Measurements from ENCODE around the gene SORCS2.

The SORCS2 gene

GRCh38 chr4:7648544-7649395 lies 456.4 kb downstream of the SORCS2 start:
- no peak for DNase-seq

GRCh38 chr4:7649411-7649740 lies 457.0 kb downstream of the SORCS2 start:
- no peak for DNase-seq

DNA sequence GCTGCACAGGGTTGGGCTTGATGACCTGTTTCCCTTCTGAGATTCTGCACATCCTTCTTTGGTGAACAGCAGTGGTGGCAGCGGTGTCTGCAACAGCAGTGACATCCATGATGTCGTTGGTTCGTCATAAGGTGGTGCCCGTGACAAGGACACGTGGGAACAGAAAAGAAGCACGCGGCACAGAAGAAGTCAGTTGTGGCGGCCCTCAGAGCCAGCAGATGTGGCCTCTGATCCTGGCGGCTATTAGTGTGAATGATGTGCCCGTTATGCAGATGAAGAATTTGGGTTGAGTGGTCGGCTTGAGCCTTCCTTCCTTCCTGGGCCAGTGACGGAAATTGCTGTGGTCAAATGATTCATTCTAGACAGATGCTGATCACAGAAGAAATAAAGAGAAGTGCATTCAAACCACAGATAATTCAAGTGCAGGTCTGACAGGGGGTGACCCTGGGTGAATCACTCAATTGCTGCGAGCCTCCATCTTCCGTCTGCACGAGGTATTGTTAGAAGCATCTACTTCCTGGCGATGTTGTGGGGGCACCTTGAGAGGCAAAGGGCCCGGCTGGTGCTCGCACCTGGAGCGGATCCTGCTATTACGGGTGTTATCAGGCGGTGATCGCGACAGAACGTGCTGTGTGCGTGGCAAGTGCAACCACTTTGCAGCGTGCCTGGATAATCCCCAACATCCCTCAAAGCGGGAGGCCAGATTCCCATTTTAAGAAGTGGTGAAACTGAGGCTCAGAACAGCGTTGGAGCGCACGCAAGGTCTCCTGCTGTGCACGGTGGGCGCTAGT lies 457.6 kb downstream of the SORCS2 start:
- DNase-seq: peak; percentile 60

GRCh38 chr4:7650606-7651385 lies 458.5 kb downstream of the SORCS2 start:
- DNase-seq: peak; percentile 24

GRCh38 chr4:7651461-7651921 lies 459.2 kb downstream of the SORCS2 start:
- DNase-seq: no peak

DNA sequence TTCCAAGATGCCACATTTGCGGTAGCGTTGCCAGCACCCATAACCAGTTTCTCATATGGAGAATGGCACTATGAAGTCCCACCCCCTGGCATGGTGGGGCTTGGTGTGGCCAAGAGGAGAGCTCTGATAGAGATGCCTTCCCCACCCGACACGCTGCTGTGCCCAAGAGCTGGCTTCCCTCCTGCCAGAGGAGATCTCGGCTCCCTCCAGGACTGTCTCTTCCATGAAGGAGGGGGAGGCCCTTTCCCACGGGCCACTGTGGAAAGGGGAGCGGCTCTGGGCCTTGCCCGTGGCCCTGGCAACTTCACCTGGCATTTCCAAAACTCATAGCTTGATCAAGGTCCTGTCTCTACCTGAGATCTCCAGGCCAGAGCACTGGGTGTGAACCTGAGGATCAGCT lies 459.7 kb downstream of the SORCS2 start:
- no peak for DNase-seq

DNA sequence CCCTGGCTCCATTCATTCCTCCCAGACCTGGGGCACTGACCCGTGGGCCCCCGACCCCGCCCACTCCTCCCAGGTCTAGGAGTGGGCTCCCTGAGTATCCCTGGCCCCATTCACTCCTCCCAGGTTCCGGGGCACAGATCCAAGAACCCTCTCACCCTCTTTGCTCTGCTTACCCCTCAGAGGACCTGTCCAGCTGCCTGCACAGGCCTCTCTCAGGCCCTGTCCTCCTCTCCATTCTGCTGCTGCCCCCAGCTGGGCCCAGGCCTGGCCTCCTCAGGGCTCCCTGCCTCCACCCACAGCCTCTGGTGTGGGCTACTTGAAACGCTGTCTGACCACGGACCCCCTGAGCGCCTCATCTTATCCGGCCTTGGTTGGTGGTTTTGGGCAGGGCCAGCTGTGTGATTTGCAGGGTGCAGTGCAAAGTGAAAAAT lies 460.1 kb downstream of the SORCS2 start:
- DNase-seq: no peak

DNA sequence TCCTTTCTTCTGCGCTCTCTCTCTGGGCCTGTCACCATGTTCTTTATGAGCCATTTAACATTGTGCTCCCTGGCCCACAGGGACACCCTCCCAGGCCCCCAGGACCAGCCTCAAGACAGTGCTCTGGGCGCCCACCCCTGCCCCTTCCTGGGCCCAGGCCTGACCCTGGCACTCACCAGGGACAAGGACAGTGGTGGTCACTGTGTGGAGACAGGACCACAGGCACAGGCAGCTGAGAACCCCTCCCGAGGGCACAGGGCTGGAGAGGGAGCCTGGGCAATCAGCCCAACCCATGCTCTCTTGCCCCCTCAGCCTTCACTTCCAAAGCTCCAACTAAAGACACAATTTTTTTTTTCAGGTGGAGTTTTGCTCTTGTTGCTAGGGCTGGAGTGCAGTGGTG lies 460.6 kb downstream of the SORCS2 start:
- no peak for DNase-seq

DNA sequence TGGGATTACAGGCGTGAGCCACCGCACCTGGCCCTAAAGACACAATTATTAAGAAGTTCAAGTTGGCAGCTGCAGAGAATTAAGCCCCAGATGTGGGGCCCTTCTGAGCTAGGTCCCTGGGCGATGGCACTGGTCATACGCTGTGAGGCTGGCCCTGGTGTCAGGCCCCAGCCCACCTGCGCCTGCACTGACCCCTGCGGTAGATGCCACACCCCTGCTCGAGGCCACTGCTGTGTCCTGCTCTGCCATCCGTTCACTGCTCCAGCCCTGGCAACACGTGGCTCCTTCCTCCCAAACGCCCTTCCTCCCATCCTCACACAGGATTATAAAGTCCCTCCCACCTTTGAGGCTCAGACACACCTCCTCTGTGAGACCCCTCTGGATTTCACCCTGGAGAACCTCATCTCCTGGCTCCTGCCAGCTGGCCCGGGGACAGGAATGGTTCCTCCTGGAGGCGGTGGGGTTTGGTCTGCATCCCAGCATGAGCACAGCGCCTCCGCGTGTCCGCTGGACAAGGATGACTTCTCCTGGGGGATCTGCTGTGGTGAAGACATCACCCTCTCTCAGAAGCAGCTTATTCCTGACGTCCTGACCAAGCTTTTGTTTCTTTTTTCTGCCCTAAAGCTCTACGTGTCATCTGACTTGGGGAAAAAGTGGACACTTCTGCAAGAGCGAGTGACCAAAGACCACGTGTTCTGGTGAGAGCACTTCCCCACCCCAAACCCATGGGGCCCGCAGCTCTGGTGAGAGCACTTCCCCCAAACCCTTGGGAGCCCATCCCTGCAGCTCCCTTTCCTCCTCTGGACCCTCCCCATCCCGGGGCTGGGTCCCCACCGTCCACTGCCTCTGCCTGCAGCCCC lies 461.4 kb downstream of the SORCS2 start:
- DNase-seq: no peak

DNA sequence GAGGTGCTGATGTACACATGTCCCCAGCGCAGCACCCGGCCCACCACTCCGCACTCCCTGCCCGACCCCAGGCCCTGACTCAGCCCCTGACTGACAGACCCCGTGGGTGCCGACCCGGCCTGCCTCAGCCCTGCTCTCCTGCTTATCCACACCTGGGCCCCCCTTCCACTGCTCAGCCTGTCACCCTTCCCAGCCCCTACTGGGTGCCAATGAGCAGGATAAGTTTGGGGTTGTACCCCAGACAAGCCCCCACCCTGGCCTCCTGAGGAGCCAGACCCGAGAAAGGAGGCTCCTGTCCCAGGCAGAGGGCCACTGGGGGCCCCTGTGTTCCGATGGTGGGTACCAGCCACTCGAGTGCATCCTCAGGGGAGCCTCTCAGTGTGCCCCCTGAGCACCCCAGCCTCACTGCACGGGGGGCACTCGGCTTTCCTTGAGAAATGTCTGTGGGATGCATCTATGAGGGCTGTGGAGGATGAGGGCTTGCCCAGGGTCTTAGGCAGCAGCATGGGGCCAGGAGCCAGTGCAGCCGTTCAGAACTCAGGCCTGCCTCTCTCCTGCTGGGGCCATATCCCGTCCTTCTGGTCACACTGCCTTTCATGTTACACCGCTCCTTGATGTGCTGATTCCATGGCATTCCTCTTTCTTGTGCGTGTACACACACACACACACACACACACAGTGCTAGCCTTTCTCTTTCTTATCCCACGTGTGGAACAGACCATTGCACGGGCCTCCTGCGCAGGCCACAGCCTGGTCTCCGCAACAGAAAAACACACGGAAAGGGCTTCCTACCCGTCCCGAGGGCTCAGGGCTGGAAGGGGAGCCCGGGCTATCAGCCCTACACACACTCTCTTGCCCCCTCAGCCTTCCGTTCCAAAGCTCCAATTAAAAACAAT lies 462.5 kb downstream of the SORCS2 start:
- no peak for DNase-seq

DNA sequence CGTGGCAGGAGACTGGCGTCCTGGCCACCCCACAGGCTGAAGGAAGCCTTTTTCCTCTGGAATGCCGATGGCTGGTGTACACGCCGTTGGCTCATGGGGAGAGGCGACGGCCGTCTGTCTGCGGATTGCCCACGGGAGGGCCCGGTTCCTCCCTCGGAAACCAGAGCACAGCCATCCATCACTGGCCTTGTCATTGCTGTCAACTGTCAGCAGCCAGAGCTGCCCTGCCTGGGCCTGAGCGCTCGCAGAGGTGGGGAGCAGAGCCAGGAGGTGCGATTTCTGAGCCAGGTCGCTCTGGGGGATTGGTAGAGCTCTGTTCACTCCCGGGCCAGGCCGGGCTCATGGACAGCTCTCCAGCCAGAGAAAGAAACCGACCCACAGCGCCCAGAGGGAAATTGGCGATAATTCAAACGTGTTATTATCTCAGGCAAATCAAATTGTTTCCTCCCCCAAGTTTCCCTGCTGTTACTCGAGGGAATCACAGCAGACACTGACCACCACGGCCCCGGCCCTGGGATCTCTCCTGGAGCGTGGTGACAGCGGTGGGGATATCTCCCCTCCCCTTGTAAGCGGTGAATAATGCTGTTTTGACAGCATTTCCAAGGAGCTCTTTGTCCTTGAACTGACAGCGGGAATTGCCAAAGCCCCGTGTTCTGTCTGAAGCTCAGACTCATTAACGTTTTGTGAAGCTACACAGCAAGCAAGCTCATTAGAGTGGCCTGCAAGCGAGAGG lies 463.3 kb downstream of the SORCS2 start:
- no peak for DNase-seq

DNA sequence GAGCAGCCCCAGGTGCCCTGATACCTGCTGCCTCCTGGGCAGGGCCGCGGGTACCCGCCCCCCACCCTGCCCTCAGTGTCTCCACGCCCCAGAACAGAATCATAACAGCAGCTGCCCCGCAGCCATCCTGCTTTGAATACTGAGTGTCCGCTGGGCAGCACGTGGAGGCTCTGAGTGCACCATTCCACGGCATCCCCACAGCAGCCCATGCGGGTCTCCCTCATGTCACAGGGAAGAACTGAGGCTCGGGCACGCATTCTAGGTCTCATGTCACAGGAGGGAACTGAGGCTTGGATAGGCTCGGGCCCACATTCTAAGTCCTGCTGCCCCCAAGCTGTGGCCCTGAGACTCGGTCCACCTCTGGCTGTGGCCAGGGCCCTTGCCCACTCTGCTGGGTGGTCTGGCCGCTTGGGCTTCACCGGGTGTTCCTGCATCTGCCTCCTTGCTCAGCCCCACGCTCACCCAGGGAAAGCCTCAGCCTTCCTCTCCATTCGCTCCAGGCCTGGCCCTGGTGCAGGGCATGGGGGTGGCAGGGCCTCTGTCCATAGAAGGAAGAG lies 464.0 kb downstream of the SORCS2 start:
- no peak for DNase-seq

- DNase-seq: no peak
Observed at GRCh38 chr4:7657545-7658297, 465.4 kb downstream of the SORCS2 start.

- no peak for DNase-seq
Observed at GRCh38 chr4:7658341-7659204, 466.2 kb downstream of the SORCS2 start.

GRCh38 chr4:7659429-7660175 lies 467.3 kb downstream of the SORCS2 start:
- no peak for DNase-seq

DNA sequence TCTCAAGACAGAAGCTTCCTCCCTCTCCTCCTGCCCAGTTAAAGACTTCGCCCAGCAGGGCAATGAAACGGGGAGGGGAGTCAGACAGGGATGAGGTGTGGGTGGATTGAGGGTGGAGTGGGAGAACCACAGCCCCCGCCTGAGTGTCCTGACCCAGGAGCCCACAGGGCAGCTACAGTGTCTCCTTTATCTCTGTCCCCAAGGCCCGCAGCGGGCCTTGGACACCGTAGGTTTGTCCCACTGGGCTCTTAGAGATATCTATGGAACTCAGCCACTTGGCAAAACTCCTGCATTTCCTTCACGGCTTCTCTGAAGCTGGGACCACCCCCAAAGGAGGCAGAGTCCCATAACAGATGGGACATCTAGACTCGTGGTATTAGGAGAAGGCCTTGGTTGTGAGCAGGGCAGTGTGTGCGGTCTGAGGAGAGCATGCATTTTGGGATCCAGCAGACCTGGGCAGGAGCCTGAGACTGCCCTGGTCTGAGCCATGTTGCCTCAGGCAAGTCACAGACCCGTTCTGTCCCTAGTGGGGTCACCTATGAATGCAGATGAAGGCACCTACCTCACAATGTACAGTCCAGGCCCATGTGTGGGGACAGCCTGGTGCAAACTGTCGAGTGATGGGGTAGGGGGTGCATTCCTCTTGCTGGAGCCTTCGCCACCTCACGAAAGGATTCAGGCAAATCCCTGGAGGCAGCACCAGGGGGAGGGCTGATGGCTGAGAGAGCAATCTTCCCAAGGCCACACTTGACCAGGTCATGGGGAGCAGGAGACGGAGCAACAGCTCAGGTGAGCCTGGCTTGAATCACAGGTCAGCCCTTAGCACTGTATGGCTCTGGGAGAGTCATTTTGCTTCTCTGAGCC lies 468.1 kb downstream of the SORCS2 start:
- DNase-seq: no peak
